IPS DF 19.7 (cell line): ENCODE measurements around the gene PLRG1.

Experiments used
- DNase-seq: peaks from one replicate; pipeline ENCODE4 v3.0.0-alpha.2; 2013; ENCODE audit warnings: low read depth, low spot score

The PLRG1 gene

GRCh38 chr4:154574311-154574710 lies 24.1 kb upstream of the PLRG1 start:
- DNase-seq = no peak

- DNase-seq = no peak
Measured at GRCh38 chr4:154573190-154573870, 23.1 kb upstream of the PLRG1 start.

GRCh38 chr4:154569584-154569983 lies 19.4 kb upstream of the PLRG1 start:
- no peak for DNase-seq

GRCh38 chr4:154569028-154569427 lies 18.8 kb upstream of the PLRG1 start:
- no peak for DNase-seq

GRCh38 chr4:154566639-154567204 lies 16.5 kb upstream of the PLRG1 start:
- no peak for DNase-seq

GRCh38 chr4:154565704-154566103 lies 15.5 kb upstream of the PLRG1 start:
- DNase-seq = no peak

- DNase-seq = no peak
Measured at GRCh38 chr4:154564311-154564710, 14.1 kb upstream of the PLRG1 start.

- no peak for DNase-seq
Measured at GRCh38 chr4:154562697-154563254, 12.6 kb upstream of the PLRG1 start, which contains the start of gene FGB. Gene FGB, plus strand, starts transcription at chr4:154563011. Its CDS starts 8 bp downstream, at chr4:154563019.

GRCh38 chr4:154560824-154561231 lies 10.6 kb upstream of the PLRG1 start:
- no peak for DNase-seq

- no peak for DNase-seq
Measured at GRCh38 chr4:154560419-154560801, 10.2 kb upstream of the PLRG1 start.

- no peak for DNase-seq
Measured at GRCh38 chr4:154559494-154560418, 9.6 kb upstream of the PLRG1 start.

- DNase-seq = no peak
Measured at GRCh38 chr4:154559141-154559493, 8.9 kb upstream of the PLRG1 start.

- DNase-seq = no peak
Measured at GRCh38 chr4:154551872-154552686, 1.9 kb upstream of the PLRG1 start.

- no peak for DNase-seq
Measured at GRCh38 chr4:154545689-154546088, 4.5 kb downstream of the PLRG1 start.

GRCh38 chr4:154542271-154542879 lies 7.8 kb downstream of the PLRG1 start:
- DNase-seq = no peak

GRCh38 chr4:154534296-154534695 lies 15.9 kb downstream of the PLRG1 start:
- DNase-seq = no peak

- DNase-seq = no peak
Measured at GRCh38 chr4:154529728-154530519, 20.3 kb downstream of the PLRG1 start.

GRCh38 chr4:154528869-154529268 lies 21.3 kb downstream of the PLRG1 start:
- DNase-seq = no peak

GRCh38 chr4:154527308-154527707 lies 22.9 kb downstream of the PLRG1 start:
- DNase-seq = no peak

GRCh38 chr4:154526151-154526550 lies 24.0 kb downstream of the PLRG1 start:
- no peak for DNase-seq
